HCT116 (cell line): ENCODE data around the gene SFTPA1. TPM values are rescaled to one million over a fixed set of nuclear protein-coding genes. Genes with fewer than 3 reads are reported as not detected.

Experiments
- ATAC-seq: fragments of 200-7000 bp; cut with Tn5 transposase; 2 replicates; pipeline ENCODE4 v1.9.1; 2020; ENCODE audit warnings: mild to moderate bottlenecking, moderate library complexity
- BruUV-seq: library from RNA; stranded (reverse); fragments of 400-500 nt; replicated peaks from 2 replicates; lab custom pipeline; 2021; lab: Mats Ljungman, UMichigan
- CTCF ChIA-PET: fragments of 300-600 bp; sonication (Branson Sonifier 250); formaldehyde crosslinking; loops from one replicate; lab custom pipeline; 2021; ENCODE audit warnings: antibody characterized with exemption; lab: Charles Lee
- POLR2A ChIA-PET: fragments of 300-600, 350-600 bp; sonication (Branson Sonifier 250); formaldehyde crosslinking; loops from one replicate; lab custom pipeline; 2021; ENCODE audit warnings: antibody characterized with exemption; lab: Charles Lee
- RAD21 ChIA-PET, 2 experiments: fragments of 300-600 bp; sonication (Branson Sonifier 250); formaldehyde crosslinking; loops; one replicate each; lab custom pipeline; 2023; ENCODE audit warnings: low total read pairs in 2 of 2; ENCODE audit not compliant: uncharacterized antibody in 2 of 2, unreplicated experiment in 2 of 2, low non-redundant PET in 1 of 2; lab: Charles Lee
- DNase-seq: peaks from one replicate; pipeline ENCODE4 v3.0.0-alpha.2; 2010; ENCODE audit warnings: low read depth, low spot score
- H2AFZ ChIP-seq: fragments of 200-600 bp; shearing (Covaris generic), sonication (generic); 2 replicates; pipeline ENCODE4 v1.6.1; 2017; ENCODE audit warnings: low read depth, mixed run types, mixed read lengths, antibody characterized with exemption, low read length; ENCODE audit not compliant: poor library complexity, severe bottlenecking
- H3K27ac ChIP-seq: 2 replicates; pipeline ENCODE4 v1.5.1; 2012; ENCODE audit warnings: low read depth, low read length
- H3K27me3 ChIP-seq: fragments of 200-600 bp; sonication (generic); 2 replicates; pipeline ENCODE4 v1.6.1; 2016; ENCODE audit warnings: mixed run types, low read length, mixed read lengths; ENCODE audit not compliant: insufficient read depth
- H3K36me3 ChIP-seq, 2 experiments: fragments of 200-500 bp in 1 of 2; fragments of 200-600 bp in 1 of 2; sonication (Bioruptor generic) in 1 of 2; sonication (generic) in 1 of 2; 2 replicates each; pipeline versions ENCODE4 v1.5.1 to v1.6.1; 2014 to 2016; ENCODE audit warnings: low read length in 2 of 2, inconsistent platforms in 1 of 2, mixed read lengths in 1 of 2, mixed run types in 1 of 2; ENCODE audit not compliant: insufficient read depth in 2 of 2, control insufficient read depth in 1 of 2
- H3K4me1 ChIP-seq, 2 experiments: fragments of 200-600 bp in 1 of 2; sonication (generic) in 1 of 2; 2 replicates each; pipeline versions ENCODE4 v1.5.1 to v1.6.1; 2012 to 2017; ENCODE audit warnings: low read length in 2 of 2, inconsistent platforms in 1 of 2, mild to moderate bottlenecking in 1 of 2, mixed read lengths in 1 of 2, mixed run types in 1 of 2, moderate library complexity in 1 of 2; ENCODE audit not compliant: insufficient read depth in 2 of 2, control insufficient read depth in 1 of 2
- H3K4me2 ChIP-seq: fragments of 200-600 bp; sonication (generic); 2 replicates; pipeline ENCODE4 v1.6.1; 2017; ENCODE audit warnings: mixed run types, low read length, mixed read lengths
- H3K4me3 ChIP-seq, 2 experiments: fragments of 200-600 bp in 1 of 2; sonication (generic) in 1 of 2; replicated peaks in 1 of 2; 2 replicates each; pipeline ENCODE4 v1.5.1; 2011 to 2016; ENCODE audit warnings: low read length in 2 of 2, control low read depth in 1 of 2, low read depth in 1 of 2, mild to moderate bottlenecking in 1 of 2, mixed read lengths in 1 of 2, mixed run types in 1 of 2
- H3K79me2 ChIP-seq: fragments of 200-600 bp; sonication (generic); 2 replicates; pipeline ENCODE4 v1.6.1; 2017; ENCODE audit warnings: mild to moderate bottlenecking, mixed run types, low read length, moderate library complexity, mixed read lengths; ENCODE audit not compliant: insufficient read depth
- H3K9ac ChIP-seq: fragments of 200-600 bp; sonication (generic); 2 replicates; pipeline ENCODE4 v1.6.1; 2016; ENCODE audit warnings: low read length, mixed read lengths
- H3K9me2 ChIP-seq: fragments of 200-600 bp; sonication (generic), shearing (Covaris generic); 2 replicates; pipeline ENCODE4 v1.6.1; 2017; ENCODE audit warnings: mixed run types, mild to moderate bottlenecking, moderate library complexity; ENCODE audit not compliant: insufficient read depth
- H3K9me3 ChIP-seq, 2 experiments: fragments of 200-500 bp in 1 of 2; fragments of 200-600 bp in 1 of 2; sonication (Bioruptor generic) in 1 of 2; sonication (generic) in 1 of 2; 2 replicates each; pipeline ENCODE4 v1.6.1; 2014 to 2017; ENCODE audit warnings: low read length in 2 of 2, mixed read lengths in 2 of 2, inconsistent platforms in 1 of 2, low read depth in 1 of 2, mild to moderate bottlenecking in 1 of 2, mixed run types in 1 of 2, moderate library complexity in 1 of 2; ENCODE audit not compliant: control insufficient read depth in 1 of 2, insufficient read depth in 1 of 2
- H4K20me1 ChIP-seq: fragments of 200-600 bp; sonication (generic), shearing (Covaris generic); 2 replicates; pipeline ENCODE4 v1.6.1; 2017; ENCODE audit warnings: mixed run types, mild to moderate bottlenecking, moderate library complexity; ENCODE audit not compliant: insufficient read depth
- ATF3 ChIP-seq: IDR thresholded peaks from 2 replicates; pipeline ENCODE4 v1.6.1; 2012
- CBX3 ChIP-seq: IDR thresholded peaks from 2 replicates; pipeline ENCODE4 v1.6.1; 2012; ENCODE audit warnings: low read depth
- CEBPB ChIP-seq: IDR thresholded peaks from 2 replicates; pipeline ENCODE4 v1.6.1; 2012; ENCODE audit warnings: low read depth
- CTCF ChIP-seq, 3 experiments: fragments of 200-600 bp in 1 of 3; sonication (generic) in 1 of 3; IDR thresholded peaks in 2 of 3; conservative IDR thresholded peaks in 1 of 3; 2 replicates each; pipeline ENCODE4 v1.5.1; 2012 to 2017; ENCODE audit warnings: low read depth in 2 of 3, low read length in 2 of 3, antibody characterized with exemption in 1 of 3, borderline replicate concordance in 1 of 3, control low read depth in 1 of 3, mild to moderate bottlenecking in 1 of 3, mixed read lengths in 1 of 3, mixed run types in 1 of 3, moderate library complexity in 1 of 3; ENCODE audit not compliant: insufficient read depth in 1 of 3
- EGR1 ChIP-seq: IDR thresholded peaks from 2 replicates; pipeline ENCODE4 v1.6.1; 2012; ENCODE audit warnings: low read depth
- ELF1 ChIP-seq: IDR thresholded peaks from 2 replicates; pipeline ENCODE4 v1.6.1; 2012; ENCODE audit warnings: low read depth, borderline replicate concordance
- EZH2phosphoT487 ChIP-seq: fragments of 200-600 bp; IDR thresholded peaks from 2 replicates; pipeline ENCODE4 v1.6.1; 2018; ENCODE audit warnings: antibody characterized with exemption, borderline replicate concordance
- FOSL1 ChIP-seq: IDR thresholded peaks from 2 replicates; pipeline ENCODE4 v1.6.1; 2012; ENCODE audit warnings: low read depth
- JUND ChIP-seq: IDR thresholded peaks from 2 replicates; pipeline ENCODE4 v1.6.1; 2012
- POLR2A ChIP-seq: IDR thresholded peaks from 2 replicates; pipeline ENCODE4 v1.7.0; 2011; ENCODE audit warnings: borderline replicate concordance; ENCODE audit not compliant: insufficient read depth, insufficient read length; ENCODE audit errors: extremely low read depth
- RAD21 ChIP-seq: IDR thresholded peaks from 2 replicates; pipeline ENCODE4 v1.6.1; 2012; ENCODE audit warnings: low read depth, mild to moderate bottlenecking
- SIN3A ChIP-seq: IDR thresholded peaks from 2 replicates; pipeline ENCODE4 v1.6.1; 2012; ENCODE audit warnings: low read depth
- SP1 ChIP-seq: IDR thresholded peaks from 2 replicates; pipeline ENCODE4 v1.6.1; 2012; ENCODE audit warnings: low read depth
- SRF ChIP-seq: IDR thresholded peaks from 2 replicates; pipeline ENCODE4 v1.6.1; 2012; ENCODE audit warnings: low read depth
- YY1 ChIP-seq: IDR thresholded peaks from 2 replicates; pipeline ENCODE4 v1.6.1; 2011; ENCODE audit warnings: low read length, low read depth, moderate library complexity, mild to moderate bottlenecking; ENCODE audit not compliant: insufficient replicate concordance; ENCODE audit errors: extremely low read depth
- ZNF274 ChIP-seq: fragments of 200-500 bp; sonication (Bioruptor generic); IDR thresholded peaks from 2 replicates; pipeline ENCODE4 v1.6.1; 2014; ENCODE audit warnings: mild to moderate bottlenecking, low read depth, low read length, inconsistent platforms
- intact Hi-C: fragments of 100-400 bp; cut with micrococcal nuclease; formaldehyde crosslinking; loops from 2 replicates; pipeline ENCODE4 v1.10.0; 2022
- total RNA-seq: library from RNA; stranded (reverse); gene quantifications from one replicate; pipeline ENCODE4 v1.2.1, GENCODE V29; 2021; ENCODE audit not compliant: unreplicated experiment
- TF ChIP-seq, protein P1 (sequence below): IDR thresholded peaks from 2 replicates; pipeline ENCODE4 v1.6.1; 2012

Gene SFTPA1
- total RNA-seq, 1 experiment from 2014 or later = 6.5 TPM

- Histone ChIP-seq H3K9me2 (no peaks in the 10 kb centered on the region), H3K9me3 (no peaks in the 10 kb centered on the region), H4K20me1 (no peaks in the 10 kb centered on the region), H3K27me3 (peaks cover 7% of the 10 kb centered on the region), H3K4me2 (no peak overlapping the region), H2AFZ (no peak overlapping the region), H3K36me3 (no peaks in the 10 kb centered on the region), H3K27ac (no peak overlapping the region), H3K9ac (no peak overlapping the region)
- CTCF ChIA-PET = interaction anchor here (0.7 kb wide), 1 partner anchor 460 kb away, joined by 4 read pairs; no protein-coding TSS in a partner anchor
- DNase-seq (no peak), ATAC-seq (no peak)
- BruUV-seq = no TSS peak
- RAD21 ChIA-PET = no interaction called here
- POLR2A ChIA-PET = no interaction called here
- TF ChIP-seq ZNF274 (no peak), EZH2phosphoT487 (no peak), CBX3 (no peak), CEBPB (no peak), RAD21 (no peak), JUND (no peak), SRF (no peak)
- TF ChIP-seq, protein P1, sequence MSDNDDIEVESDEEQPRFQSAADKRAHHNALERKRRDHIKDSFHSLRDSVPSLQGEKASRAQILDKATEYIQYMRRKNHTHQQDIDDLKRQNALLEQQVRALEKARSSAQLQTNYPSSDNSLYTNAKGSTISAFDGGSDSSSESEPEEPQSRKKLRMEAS = no peak
- TF ChIP-seq, all 23 proteins: peak for 0
- intact Hi-C loops = no loop called here
- Histone ChIP-seq H3K79me2 (no peaks in the 10 kb centered on the region), H3K4me1 (no peaks in the 10 kb centered on the region), H3K4me3 (no peak overlapping the region)
These were observed 23.8 kb upstream of the SFTPA1 start for GRCh38 chr10:79586933-79587332.

- no TSS peak for BruUV-seq
- intact Hi-C loops = no loop called here
- CTCF ChIA-PET = no interaction called here
- no peak overlapping the region for H2AFZ ChIP-seq
- TF ChIP-seq EGR1 (no peak), ATF3 (no peak), POLR2A (no peak), EZH2phosphoT487 (no peak), FOSL1 (no peak), SP1 (no peak), ZNF274 (no peak), CTCF (IDR thresholded peaks at IDR 0.05 in 2 of 3, conservative IDR thresholded peaks at IDR 0.05 in 1 of 3; ENCODE audit: borderline replicate concordance in 1 of 3, insufficient read depth in 1 of 3, low read depth in 2 of 3, low read length in 2 of 3) (no peak), RAD21 (no peak), YY1 (no peak), SIN3A (no peak), ELF1 (no peak)
- TF ChIP-seq, all 23 proteins: peak for 0
- Histone ChIP-seq H3K4me2 (no peak overlapping the region), H4K20me1 (no peaks in the 10 kb centered on the region), H3K79me2 (no peaks in the 10 kb centered on the region), H3K27me3 (peaks cover 7% of the 10 kb centered on the region), H3K4me1 (no peaks in the 10 kb centered on the region), H3K9me3 (no peaks in the 10 kb centered on the region), H3K4me3 (no peak overlapping the region), H3K9ac (no peak overlapping the region), H3K36me3 (no peaks in the 10 kb centered on the region), H3K27ac (no peak overlapping the region), H3K9me2 (no peaks in the 10 kb centered on the region)
- RAD21 ChIA-PET = no interaction called here
- DNase-seq (no peak), ATAC-seq (no peak)
- POLR2A ChIA-PET = no interaction called here
These were observed 21.9 kb upstream of the SFTPA1 start for GRCh38 chr10:79588800-79589199.
